Right lung (tissue), 5 donors: ENCODE measurements around the gene OSBPL7. TPM values are rescaled to one million over a fixed set of nuclear protein-coding genes. Genes with fewer than 3 reads are reported as not detected.
A peak's percentile ranks its signal among the peaks of the same experiment; 100 is the strongest.

Experiments used
- DNase-seq, 2 donors: peaks; one replicate each; pipeline ENCODE4 v3.0.0-alpha.2; 2013
- polyA plus RNA-seq, 5 donors: library from polyadenylated mRNA; unstranded; fragments of 120-200 nt; gene quantifications; one replicate each; pipeline versions ENCODE4 v1.2.1 to v1.2.3, GENCODE V29; 2013; ENCODE audit warnings: inconsistent platforms in 1 of 5, low replicate concordance in 1 of 5; ENCODE audit not compliant: insufficient read length in 5 of 5, insufficient read depth in 1 of 5

OSBPL7 gene
- polyA plus RNA-seq, 5 donors = 12.1 to 21.8 (median 17.5) TPM

DNA sequence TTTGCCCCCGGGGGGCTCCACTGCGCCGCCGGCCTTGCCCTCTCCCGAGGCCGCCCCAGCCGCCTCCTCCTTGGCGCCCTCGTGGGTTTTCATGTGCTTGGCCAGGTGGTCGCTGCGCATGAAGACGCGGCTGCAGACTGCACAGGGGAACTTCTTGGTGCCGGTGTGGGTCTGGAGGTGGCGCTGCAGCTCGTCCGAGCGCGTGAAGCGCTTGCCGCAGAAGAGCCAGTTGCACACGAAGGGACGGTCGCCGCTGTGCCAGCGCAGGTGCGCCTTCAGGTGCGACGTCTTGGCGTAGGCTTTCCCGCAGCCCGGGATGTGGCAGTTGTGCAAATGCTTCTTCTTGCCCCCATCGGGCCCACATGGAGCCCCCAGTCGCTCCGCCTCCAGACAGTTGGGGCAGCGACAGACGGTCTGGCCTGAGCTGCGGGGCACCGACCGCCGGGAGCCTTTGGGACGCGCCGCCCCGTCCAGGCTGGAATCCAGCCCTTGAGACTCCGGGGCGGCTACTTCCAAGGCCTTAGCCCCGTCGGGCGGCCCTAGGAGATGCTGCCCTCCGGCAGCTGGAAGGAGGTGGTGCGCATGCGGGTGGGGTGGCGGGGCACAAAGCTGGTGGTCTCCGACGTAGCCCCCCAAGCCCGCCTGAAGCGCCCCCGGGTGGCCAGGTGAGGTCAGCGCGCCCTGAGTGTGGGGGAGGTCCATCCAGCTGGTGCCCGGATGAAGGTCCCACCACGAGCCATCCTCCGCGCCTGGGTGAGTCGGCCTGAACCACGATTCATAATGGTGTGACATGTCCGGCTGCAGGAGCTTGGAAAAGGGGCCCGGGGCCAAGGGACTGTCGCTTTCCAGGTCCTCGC, 26.0 kb upstream of the OSBPL7 start:
- DNase-seq = no peak

DNA sequence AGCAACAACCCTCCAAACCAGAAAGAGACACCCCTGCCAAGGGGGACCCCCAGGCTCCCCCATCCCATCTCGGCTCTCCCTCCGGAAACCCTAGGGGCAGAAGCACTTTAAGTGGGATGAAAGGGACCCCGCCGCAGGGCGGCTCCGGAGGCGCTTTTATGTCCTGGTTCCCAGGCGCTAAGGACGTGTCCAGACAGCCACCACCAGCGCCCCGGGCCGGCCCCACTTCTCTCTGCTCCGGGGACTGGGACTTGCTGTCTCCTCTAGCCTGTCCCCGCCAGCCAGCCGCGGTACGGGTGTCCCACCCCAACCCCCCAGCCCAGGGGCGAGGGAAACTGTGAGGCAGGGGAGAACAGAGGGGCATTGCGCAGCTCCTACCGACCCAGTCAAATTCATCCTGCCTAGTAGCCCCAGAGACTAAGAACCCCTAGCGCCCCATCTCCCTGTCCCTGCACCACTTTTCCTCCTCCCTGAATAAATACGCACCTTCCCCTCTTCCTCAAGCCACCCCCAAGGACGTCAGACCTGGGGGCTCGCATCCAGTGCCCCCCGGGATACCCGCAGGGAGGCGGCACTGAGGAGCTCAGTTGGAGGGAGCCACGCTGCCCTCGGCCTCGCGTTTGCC, 25.2 kb upstream of the OSBPL7 start:
- no peak for DNase-seq

DNA sequence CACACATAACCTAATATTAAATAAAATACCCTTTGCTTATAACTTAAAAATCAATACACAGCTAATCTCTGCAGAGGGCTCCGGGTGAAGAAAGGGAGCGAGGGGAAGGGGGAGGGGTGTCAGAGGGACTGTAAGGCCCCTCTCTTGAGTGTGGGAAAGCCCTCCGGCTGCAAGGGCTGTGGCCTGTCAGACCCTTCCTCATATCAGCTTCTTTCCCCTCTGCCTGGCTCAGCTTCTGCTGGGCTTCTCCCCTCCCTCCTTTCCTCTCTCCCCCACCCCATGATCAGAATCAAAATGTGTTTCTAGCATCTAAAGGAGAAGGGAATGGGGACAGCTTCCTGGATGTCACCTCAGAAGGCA, 24.1 kb upstream of the OSBPL7 start:
- DNase-seq = no peak

DNA sequence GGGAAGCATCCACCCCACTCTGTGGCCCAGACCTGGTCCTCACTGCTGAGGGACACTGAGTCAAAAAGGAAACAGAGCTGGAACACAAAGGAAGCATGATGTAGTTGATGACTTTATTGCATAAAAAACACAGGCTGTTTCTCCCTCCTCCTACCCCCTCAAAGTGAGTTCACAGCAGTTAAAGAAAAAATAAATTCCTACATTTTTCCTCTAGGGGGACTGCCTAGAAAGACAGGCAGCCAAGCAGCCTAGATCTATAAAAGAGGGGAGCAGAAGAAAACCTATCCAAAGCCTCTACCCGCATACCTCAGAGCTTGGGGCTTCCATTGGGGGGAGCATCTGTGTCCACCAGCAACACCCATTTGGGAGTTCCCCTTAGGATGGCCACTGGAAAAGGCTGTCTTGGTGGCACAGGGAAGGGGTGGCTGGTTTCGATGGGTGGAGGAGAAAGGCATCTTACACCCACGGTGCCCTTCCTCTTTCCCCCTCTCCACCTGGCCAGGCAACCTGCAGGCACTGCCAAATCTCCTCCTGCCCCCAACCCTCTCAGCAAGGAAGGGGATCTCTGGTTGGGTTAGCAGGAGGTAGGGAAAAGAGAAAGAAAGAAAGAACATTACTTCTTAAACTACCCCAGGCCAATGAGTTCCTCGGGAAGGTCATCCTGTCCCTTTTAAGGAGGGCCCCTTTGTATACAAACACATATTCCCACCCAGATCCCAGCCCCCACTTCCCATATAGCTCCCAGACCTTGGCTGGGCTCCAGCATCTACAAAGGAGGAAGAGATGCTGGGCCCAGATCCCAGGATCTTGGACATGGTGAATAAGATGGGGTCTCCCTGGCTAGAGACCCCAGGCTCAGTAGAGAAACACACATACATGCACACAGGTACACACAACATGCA, 23.5 kb upstream of the OSBPL7 start:
- no peak for DNase-seq

GRCh38 chr17:47844227-47844626, 22.6 kb upstream of the OSBPL7 start:
- DNase-seq = no peak

GRCh38 chr17:47843391-47843730, 21.8 kb upstream of the OSBPL7 start:
- no peak for DNase-seq

DNA sequence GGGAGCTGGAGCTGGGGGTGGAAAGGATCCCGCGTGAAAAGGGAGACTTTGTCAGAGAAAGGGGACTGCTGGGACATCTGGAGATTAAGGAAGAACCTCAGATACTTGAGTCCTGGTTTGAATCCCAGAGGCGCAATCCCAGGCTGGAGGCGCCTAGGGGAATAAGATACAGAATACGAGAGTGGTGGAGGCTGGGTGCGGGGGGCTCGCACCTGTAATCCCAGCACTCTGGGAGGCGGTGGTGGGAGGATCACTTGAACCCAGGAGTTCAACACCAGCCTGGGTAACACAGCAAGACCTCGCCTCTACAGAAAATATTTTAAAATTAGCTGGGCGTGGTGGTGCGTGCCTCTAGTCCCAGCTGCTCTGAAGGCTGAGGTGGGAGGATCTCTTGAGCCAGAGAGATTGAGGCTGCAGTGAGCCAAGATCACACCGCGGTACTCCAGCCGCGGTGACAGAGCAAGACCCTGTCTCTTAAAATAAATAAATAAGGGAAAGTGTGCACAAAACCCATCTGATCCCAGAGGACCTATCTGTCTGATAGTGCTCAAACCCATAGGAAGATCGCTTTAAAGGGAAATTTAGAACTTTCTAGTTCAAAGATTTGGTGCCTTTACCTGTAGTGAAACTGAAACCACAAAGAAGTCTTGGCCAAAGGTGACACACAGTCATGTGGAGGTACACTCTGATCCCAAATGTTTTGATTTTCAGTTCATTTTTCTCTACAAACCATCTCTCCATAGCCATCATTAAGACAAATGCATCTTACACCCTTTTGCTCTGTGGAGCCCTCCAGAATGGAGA, 20.1 kb upstream of the OSBPL7 start:
- no peak for DNase-seq

DNA sequence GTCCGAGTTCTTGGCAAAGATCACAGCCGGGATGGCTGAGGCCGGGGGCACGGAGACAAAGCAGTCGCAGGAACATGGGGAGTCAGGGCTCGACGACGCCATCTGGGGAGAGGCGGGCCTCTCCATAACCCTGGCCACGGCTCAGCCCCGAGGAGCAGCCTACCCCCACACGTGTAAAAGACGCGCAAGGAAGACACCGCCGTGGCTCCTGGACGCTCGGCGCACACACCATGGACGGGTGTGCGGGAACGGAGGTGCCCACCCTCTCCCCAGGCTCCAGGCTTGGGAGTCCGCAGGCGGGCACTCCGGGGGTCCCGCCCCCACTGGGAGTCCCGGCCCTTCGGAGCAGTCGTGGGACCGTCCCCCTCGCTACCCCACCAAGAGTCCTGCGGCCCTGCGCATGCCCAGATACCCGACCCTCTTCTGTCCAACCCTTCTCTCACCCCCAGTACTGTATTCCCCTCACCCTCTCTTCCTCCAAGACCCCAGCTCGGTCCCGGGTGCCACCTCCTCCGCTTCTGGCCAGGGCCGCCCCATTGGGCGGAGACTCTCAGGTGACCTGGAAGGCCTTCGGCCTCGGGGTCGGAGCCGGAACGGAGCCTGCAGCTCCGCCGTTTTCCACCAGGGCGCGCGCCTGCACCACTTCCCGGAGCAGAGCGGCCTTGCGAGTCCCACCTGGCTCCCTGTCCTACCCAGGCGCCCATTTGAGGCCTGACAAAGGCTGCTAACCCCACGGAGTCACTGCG, 19.3 kb upstream of the OSBPL7 start, which contains the start of gene SCRN2:
TSS of gene SCRN2 (minus strand) at position 532 of the 746 bp plus-strand sequence. CDS start at position 102, 430 bp downstream.
- peak; percentile 86 to 91 for DNase-seq

DNA sequence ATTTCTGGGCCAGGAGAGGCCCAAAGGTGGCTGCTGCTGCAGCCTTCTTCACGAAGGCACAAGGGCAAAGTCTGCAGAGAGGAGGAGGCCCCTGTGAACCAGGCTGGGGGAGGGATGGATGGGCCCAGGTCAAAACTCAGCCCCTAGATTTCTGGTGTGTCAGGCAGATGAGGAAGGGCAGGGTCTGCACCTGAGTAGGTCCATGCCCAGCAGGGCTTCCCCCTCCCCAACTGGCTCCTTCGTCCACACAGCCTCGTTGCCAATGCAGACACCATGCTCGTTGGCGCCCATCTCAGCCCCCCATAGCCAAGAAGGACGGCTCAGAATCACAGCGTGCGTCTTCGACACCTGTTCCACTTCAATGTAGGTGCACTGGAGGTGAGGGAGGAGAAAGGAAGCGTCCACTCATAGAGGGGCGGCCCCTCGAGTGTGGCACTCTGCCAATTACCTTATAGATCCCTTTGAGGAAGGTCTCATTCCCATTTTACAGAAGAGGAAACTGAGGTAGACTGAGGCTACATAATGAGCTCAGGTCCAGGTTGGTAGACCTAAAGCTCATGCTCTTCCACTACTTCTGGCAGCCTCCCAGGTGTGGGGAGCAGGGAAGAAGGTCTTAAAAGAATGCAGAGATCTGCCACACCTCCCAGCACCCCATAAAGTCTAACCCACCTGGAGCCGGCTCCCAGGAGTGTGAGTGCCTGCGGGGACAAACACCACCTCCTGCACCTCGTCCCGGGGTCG, 18.6 kb upstream of the OSBPL7 start:
- no peak for DNase-seq

GRCh38 chr17:47839071-47839470, 17.5 kb upstream of the OSBPL7 start:
- DNase-seq = no peak

DNA sequence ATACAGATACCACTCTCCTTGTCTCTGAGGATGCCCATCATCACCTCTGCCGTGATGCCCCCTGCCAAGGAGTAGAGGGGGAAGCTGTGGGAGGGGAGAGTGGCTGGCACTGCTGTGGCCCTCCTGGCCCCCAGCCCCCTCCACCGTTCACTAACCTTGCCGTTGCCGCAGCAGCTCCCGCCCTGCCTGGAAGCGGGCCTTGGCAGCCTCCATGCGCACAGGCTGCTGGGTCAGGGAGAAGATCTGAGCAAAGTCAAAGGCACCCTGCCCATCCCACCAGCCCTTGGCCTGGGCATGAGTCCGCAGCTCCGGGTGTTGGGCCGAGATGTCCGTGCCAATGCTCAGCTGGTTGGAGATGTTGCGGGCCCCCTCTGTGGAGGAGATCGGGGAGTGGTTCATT, 17.0 kb upstream of the OSBPL7 start:
- no peak for DNase-seq

- no peak for DNase-seq
Measured at GRCh38 chr17:47837401-47838039, 15.9 kb upstream of the OSBPL7 start.

DNA sequence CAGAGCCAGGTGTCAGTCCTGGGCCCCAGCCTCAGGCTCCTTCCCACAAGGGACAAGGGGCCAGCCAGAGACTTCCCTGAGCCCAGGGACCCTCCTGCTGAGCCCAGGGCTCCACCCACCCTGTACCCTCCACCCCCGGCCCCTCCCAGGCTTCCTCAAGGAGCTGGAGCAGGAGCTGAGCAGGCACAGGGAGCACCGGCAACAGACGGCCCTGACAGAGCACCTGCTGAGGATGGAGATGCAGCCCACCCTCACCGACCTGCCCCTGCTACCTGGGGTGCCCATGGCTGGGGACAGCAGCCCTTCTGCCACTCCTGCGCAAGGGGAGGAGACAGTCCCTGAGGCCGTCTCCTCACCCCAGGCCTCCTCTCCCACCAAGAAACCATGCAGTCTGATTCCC, 15.0 kb upstream of the OSBPL7 start:
- DNase-seq = no peak

- no peak for DNase-seq
Measured at GRCh38 chr17:47834756-47835155, 13.2 kb upstream of the OSBPL7 start.

DNA sequence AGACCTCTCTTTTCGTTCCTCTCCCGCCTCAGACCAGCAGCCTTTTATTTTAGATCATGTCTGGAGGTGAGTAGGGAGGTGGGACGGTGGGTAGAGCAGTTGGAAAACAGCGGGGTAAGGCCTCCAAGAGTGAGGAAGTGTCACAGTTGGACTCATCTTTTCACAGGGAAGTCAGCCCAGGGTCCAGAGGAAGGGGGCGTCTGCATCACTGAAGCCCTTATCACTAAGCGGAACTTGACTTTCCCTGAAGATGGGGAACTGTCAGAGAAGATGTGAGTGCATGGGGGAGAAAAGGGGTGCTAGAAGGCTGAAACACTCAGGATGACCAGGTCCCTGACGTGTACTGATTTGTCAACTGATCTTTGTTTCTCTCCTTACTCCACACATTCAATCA, 10.3 kb upstream of the OSBPL7 start:
- no peak for DNase-seq

- DNase-seq = peak; percentile 94 to 95
Measured at GRCh38 chr17:47831003-47831933, 9.7 kb upstream of the OSBPL7 start, which contains the start of the genes LRRC46 and MRPL10. TSS of gene LRRC46 (plus strand) at chr17:47831670. CDS start at chr17:47831990, 320 bp downstream. TSS of gene MRPL10 (minus strand) at chr17:47831541. CDS start at chr17:47831511, 30 bp downstream.

DNA sequence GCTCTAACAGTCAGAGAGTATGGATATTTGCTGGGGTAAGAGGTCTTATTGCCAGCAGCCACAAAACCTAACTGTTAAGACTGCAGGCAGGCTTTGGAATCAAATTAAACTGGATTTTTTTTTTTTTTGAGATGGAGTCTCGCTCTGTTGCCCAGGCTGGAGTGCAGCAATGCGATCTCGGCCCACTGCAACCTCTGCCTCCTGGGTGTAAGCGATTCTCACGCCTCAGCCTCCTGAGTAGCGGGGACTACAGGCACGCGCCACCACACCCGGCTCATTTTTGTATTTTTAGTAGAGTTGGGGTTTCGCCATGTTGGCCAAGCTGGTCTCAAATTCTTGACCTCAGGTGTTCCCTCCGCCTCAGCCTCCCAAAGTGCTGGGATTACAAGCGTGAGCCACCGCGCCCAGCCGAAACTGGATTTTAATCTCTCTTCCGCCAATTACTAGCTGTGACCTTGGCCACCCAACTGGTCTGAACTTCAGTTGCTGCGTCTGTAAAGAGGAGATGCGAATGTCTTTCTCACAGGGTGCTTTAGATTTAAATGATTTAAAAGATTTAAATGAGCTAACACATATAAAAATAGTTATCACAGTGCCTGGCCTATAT, 8.9 kb upstream of the OSBPL7 start:
- no peak for DNase-seq

GRCh38 chr17:47829870-47830269, 8.3 kb upstream of the OSBPL7 start:
- DNase-seq = no peak
